ENCODE measurements around the gene ADRA2C.
"Not testable (repeated sequence)": the region's sequence is repeated elsewhere in the genome, so short reads cannot be mapped to it uniquely, and the experiment has no call there.

Gene ADRA2C

DNA sequence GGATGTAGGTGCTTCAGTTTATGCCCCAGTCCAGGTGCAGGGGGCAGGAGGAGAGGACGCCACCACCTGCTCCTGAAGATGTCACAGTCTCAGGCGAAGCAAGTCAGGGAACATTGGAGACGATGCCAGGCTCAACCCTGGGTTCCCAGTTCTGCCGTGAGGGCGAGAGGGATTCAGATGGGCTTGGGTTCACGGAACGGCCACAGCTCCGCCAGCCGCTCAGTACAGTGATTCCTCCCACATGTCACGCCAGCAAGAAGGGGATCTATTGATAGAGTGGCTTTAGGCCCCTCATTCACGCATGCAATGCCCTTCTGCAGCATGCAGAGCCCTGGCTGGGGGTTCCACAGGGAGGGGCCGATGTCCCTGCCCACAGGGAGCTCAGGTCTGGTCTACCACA lies 34.2 kb downstream of the ADRA2C start:
- no peak for DNase-seq

DNA sequence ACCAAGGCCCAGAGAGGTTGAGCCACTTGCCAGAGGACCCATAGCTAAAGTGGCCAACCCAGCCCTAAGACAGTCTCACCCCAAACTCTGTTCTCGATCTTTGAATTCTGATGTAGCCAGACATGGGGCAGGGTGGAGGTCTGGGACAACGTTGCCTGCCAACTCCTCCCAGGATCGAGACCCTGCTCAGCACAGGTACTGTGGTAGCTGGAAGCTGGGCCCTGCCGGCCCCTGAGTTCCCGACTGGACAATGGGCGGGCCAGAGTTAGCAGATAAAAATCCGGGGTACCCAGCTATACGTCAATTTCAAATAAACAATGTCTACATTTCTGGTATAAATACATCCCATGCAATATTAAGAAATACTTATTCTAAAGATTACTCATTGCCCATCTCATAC lies 35.3 kb downstream of the ADRA2C start:
- DNase-seq = no peak

DNA sequence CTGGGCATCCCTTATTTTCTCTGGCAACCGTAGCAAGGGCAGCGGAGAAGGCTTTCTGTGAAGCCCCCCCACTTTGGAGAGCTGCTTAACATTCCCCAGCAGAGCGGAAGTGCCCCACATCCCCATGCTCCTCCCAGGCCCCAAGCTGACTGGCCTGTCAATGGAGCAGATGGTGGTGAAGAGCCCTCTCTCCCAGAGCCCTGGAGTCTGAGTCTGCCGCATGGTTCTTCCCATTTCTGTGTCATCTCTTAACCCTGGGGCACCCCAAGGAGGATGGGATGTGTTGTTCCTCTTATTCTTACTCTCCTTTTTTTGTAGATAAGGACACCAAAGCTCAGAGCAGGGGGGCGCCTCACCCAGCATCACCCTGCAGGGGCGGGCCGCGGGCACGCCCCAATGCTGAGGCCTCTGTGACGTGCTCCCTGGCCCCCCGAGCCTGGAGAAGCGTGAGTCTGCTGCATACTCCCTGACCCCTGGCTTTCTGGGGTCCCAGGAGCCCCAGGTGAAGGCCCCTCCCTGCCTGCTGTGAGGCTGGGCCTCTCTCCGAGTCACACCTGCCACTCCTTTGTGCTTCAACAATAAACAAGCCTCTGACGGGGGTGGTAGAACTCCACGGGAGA lies 35.9 kb downstream of the ADRA2C start:
- DNase-seq = no peak

DNA sequence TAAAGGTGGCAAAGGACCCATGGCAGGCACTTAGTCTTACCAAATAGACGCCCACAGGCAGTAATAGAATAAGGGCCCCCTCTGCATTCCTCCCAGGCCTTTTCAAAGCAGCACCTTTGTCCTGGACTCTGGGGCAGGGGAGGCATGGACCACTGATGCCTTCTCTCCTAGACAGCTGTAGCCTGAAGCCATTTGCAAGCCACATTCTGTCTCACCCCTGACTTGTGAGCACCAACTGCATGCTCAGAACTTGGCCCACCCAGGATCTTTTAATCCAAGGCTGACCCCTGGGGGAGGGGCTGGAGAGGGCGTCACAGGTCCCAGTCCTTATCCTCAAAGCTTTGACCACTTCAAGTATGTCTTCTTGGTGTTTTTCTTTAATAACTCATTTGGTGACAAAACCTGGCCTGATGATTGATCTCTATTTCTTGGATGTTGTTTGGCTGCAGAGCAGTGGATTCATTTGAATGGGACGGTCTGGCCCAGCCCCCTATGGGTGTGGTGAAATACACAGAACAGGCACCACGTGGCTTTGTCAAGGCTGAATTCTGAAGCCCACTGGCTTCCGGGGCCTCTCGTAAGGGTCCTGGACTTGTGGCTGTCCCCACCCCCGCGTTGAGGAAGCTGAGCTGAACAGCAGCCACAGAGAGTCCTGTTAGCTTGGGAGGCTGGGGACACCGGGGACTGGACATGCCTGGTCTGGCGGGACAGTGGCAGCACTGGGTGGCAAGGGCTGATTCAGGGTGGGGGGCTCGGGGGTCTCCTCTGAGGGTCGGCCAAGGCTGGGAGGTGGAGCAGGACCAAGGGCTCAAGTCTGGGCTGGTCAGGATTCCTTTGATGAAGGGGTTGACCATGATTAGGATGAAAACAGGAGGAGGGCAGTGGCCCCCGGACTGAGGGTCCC lies 36.6 kb downstream of the ADRA2C start:
- no peak for DNase-seq

DNA sequence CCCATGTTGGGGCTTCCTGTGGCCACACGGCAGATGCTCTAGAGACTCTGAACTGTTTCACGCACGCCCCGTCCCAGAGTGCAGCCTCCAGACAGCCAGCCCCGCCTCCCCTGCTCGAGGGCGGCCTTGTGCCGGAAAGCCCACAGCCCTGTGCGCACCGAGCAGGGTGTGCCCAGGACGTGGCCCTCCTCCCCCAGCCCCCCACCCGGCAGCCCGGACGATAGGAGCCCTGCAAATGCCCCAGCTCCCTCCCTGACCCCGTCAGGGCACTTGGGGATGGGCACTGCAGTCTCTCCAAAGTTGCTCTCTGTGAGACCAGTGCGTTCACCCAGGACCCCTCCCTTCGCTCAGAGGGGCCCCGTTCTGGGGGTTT lies 37.3 kb downstream of the ADRA2C start:
- no peak for DNase-seq

DNA sequence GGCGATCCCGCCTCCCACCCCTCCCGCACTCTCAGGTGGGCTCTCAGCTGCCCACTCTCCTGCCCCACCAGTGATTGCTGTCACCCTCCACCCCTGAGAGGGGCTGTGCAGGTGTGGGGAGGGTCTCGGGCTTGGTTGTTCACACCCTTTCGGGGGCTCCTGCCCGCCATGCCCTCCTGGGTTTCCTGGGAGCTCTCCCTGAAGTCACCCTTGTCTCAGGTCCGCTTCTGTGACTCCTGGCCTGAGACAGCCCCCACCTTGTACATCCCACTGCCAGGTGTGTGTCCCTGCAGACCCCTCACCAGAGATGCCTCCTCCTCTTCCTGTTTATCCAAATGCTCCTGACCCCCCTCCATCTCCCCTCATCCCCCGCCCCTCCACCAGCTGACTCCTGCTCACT lies 37.8 kb downstream of the ADRA2C start:
- DNase-seq = no peak

DNA sequence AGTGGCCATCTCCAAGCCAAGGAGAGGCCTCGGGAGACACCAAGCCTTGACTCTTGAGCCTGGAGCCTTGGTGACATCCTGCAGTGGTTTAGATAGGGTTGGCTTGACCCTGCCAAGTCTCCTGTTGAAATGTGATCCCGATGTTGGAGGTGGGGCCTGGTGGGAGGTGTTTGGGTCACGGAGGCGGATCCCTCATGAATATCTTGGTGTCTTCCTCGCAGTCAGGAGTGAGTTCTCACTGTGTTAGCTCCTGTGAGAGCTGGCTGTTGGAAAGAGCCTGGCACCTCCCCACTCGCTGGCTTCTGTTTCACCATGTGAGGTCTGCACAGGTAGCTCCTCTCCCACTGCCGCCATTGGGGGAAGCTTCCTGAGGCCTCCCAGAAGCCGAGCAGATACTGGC lies 38.8 kb downstream of the ADRA2C start:
- no peak for DNase-seq

DNA sequence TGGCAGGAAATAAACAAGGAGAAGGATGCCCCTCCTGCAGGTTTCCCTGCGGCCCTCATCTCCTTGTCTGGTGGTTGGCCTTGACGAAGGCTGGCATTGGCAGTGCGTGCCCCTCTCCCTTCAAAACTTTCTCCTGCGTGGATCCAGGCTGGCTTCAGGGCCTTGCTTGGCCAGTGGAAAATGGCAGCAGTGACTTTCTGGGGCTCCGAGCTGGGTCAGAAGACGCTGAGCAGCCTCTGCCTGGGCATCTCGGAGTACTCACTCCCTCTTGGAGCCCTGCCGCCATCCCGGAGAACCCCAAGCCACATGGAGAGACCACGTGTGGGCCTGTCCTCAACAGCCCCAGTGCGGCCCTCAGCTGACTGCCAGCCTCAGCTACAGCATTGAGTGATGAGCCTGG lies 39.5 kb downstream of the ADRA2C start:
- DNase-seq = no peak

DNA sequence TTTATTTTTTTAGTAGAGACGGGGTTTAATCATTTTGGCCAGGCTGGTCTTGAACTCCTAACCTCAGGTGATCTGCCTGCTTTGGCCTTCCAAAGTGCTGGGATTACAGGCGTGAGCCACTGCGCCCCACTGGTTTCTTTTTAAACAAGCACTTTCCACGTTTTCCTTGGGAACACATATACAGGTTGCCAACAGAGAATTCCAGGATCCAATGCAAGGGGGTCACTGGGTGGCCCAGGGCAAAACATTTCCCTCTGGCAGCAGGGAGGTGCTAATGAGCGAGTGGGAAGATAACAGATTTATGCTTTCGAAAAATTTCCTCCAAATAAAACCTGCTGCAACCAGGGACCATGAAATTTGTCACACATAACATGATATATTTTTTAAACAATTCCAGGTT lies 41.1 kb downstream of the ADRA2C start:
- DNase-seq = no peak

DNA sequence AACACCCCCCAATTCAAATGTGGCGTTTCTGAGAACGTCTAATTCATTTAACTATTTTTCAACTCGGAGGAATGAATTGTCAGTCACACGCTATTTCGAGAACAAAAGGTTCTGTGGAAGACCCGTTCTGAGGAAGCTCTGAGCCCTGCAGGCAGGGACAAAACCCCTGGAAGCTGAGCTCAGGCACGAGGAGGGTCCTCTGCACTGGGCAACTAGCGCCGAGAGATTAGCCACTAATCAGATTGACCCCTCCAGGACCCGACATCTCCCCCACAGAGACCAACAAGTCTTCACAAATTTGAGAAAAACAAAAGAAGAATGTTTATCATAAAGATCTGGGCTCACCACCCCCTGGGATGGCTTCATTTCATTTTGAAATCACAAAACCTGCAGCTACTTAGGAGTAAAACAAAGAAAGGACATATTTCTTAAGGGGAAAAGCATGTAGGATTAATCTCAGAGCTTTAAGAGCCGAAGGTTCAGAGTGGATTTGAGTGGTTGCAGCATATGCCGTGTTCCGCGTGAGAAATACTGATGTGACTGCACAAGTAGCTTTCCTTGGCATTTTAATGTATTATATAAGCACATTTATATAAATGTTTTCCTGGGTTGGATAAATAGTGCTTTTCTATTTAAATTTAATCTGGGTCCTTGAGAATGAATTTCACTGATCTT lies 41.8 kb downstream of the ADRA2C start:
- no peak for DNase-seq

DNA sequence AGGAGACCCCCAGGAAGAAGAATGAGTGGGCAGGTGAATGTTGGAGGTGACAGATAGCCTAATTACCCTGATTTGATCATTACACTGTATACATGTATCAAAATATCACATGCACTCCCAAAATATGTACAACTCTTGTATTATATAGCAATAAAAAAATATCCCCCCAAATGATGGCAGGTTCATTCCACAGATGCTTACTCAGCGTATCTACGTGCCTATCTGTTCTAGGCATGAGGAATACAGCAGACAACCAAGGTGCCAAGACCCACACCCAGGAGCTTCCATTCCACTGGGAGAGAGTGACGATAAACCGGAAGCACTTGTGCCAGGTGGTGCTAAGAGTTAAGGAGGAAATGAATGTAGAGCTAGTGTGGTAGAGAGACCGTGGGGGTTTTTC lies 42.4 kb downstream of the ADRA2C start:
- DNase-seq = no peak

DNA sequence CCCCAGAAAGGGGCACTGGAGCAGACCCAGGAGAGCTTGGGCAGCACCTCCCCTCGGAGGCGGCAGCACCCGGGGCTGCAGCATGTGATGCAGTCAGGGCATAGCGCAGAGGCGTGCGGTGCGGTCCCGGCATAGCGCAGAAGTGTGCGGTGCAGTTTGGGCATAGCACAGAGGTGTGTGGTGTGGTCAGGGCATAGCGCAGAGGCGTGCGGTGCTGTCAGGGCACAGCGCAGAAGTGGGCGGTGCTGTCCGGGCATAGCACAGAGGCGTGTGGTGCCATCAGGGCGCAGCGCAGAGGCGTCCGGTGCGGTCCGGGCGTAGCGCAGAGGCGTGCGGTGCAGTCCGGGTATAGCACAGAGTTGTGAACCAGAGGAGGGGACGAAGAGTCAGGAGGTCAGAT lies 42.8 kb downstream of the ADRA2C start:
- DNase-seq = no peak

DNA sequence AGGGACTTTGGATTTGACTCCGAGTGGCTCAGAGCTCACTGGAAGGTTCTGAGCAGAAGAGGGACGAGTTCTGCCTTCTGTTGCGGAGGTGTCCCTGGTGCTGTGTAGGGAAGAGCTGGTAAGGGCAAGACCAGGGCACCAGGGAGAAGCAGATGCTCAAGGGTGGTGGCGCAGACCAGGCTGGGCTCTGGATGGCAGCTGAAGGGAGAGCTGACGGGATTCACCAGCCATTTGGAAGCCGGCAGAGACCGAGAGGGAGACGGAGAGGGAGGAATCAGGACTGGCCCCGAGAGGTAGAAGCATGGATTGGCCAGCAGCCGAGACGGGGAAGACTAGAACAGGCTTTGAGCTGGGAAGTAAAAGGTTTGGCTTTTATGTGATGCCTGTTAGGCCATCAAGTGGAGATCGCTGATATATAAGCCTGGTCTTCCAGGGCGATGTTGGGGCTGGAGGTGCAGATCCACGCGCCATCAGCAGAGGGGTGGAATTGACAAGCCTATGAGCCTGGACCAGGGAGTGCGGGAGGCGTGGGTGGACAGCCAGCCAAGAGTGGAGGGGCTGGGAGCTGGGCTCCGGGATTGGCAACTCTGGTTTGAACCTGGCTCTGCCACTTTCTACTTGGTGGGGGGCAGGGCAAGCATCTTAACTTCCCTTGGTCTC lies 43.4 kb downstream of the ADRA2C start:
- DNase-seq = no peak

DNA sequence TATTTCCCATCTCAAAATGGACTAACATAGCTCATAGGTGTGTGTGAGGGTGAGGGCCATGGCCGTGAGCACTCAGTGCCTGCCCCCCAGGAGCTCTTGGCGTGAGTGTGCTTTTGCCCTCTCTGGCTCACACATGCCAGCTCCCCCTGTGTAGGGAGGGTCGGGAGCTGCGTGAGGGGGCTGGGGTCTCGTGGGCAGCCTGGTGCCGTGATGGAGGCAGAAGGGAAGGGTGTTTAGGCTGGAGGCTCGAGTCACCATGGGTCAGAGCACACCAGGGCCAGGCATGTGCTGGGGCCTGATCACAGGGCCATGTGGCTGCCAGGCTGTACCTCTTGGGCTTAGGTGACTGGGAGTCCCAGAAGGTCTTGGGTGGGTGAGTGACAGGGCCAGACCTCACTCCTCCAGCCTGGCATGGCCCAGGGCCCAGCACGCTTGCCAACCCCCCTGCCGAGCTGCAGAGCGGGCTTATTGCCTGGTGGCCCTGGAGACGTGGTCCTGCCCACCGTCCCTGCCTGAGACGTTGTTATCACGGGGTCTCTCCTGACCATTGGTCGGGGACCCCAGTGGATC lies 44.0 kb downstream of the ADRA2C start:
- no peak for DNase-seq

DNA sequence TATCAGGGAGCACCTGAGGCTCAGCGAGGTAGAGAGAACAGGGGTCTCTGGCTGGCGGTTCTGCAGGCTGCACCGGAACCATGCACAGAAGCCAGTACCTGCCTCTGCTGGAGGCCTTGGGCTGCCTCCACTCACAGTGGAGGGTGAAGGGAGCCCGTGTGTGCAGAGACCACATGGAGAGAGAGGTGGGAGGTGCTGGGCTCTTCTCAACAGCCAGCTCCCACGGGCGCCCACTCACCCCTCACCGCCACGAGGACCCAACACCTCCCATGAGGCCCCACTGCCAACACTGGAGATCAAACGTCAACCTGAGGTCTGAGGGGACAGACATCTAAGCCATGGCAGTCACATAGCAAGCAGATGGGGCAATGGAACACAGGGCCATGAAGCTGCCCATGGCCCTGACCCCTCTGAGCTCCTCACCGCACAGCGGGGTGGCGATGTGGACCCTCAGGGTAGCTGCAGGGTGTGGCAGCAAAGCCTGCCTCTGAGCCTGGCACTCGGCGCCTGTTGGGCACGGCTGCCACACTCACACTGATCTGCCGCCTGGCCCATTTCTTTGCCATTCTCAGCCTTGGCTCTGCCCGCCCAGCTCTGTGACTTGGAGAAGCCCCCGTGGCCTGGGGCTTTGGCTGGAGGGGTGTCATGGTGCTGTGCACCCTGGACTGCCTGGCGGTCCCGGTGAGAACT lies 44.8 kb downstream of the ADRA2C start:
- DNase-seq = no peak

DNA sequence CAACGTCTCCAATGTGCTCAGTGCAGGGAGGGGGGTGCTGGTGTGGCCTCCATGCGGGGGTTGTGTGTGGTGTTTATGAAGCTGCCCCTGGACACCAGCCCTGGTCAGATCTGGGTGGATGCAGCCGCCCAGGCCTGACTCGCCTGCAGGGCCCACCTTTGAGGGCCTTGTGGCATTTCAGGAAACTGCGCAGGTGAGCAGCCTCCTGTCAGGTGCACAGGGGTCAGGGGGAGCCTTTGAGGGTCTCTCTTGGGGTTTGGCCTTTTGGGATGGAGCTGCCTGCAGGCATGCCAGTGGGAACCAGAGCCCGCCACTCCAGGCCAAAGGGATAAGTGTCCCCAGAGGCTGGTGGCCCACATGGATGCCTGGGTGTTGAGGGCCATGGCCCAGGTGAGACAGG lies 45.4 kb downstream of the ADRA2C start:
- no peak for DNase-seq

DNA sequence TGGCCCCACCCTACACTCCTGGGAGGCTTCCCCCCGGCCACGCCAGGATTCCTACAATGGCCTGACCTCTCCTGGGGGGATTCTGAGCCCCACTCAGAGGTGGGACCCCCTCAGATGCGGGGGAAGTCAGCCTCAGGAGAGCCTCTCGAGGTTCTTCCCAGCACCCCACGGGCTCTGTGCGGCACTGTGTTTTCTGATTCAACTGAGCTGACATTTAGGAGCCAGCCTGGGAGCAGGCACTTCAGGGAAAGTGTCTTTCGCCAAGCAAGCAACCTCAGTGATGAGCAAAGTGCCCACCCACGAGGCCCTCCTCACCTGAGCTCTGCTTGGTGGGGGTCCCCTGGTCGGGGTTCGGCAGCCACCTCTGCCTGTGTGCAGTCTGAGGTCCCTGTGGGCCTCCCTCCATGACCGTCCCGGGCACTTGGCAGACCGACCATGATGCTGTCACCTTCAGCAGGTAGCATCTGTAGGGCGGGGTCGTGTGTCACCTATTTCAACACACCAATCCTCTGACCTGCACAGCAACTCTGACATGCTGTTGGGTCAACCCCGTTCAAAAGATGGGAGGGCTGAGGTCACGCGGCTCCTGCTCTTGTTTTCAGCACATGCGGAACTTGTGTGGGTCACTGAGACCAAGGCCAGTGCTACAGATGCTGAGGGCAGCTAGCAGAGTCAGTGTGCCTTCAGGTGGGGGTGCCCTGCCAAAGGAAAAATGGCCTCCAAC lies 46.2 kb downstream of the ADRA2C start:
- DNase-seq = no peak

DNA sequence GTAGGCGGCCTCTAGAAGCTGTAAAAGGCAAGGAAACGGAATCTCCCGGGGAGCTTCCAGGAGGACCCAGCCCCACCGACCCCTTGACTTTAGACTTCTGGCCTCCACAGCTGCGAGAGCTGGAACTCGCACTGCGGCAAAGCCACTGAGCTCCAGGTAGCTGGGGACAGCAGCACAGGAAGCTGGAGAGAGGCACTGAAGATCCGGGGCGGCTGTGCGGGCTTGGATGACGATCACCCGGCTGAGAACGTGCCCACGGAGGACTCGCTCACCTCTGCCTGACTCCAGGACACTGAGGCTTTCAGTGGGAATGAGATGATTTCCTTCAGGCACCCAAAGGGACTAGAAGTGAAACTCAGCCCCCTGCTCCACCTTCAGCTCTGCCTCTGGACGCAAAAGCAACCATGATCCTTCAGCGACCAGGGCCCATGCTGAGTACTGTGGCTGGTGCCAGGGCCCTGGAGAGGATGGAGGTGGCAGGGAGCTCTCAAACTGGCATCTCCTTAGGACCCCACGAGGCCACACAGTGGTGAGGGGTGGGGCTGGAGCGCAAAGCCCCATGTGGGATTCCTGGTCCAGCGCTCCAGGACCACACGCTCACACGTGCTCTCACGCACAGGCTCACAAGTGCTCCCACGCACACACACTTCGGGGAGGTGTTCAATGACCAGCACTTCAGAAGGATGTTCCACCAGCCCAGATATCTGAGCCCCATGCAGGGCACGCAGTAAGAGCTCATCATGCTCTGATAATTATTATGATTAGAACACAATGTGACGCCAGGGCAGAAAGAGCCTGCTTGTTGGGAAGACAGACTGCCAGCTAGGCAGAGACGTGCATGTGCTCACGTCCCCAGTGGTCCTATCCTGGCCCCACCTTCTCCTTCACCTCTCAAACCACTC lies 47.2 kb downstream of the ADRA2C start:
- no peak for DNase-seq

DNA sequence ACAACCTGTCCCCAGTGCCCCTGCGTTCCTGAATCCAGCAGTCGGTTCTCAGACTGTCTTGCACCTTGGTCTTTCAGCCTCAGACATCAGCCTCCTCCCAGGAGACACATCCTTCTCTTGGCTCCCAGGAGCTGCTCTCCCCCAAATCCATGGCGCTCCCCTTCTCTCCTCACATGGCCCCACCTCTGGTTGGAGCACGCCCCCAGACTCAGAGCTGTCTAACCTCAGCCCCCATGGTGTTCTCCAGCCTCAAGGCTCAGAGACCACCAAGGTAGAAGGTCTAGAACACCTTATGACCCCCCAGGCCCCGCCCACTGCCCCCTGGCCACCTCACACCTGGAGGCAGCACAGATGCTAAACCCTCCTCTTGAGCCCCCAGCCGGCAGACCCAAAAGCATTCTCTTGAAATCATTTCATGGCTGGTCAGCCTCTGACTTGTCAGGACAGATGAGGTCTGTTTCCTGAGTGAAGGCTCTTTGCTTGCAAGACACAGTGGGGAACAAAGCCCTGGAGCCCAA lies 47.9 kb downstream of the ADRA2C start:
- no peak for DNase-seq

DNA sequence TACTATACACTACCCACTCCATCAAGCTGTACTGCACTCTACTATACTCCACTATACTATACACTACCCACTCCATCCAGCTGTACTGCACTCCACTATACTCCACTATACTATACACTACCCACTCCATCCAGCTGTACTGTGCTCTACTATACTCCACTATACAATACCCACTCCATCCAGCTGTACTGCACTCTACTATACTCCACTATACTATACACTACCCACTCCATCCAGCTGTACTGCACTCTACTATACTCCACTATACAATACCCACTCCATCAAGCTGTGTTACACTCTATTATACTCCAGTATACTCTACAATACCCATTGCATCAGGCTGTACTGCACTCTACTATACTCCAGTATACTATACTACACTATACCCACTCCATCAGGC lies 48.7 kb downstream of the ADRA2C start:
- DNase-seq = not testable (repeated sequence)

Data from activated T-cell treated with anti-CD3 and anti-CD28 coated beads, Interleukin-2, amount 50 U/mL, for 1 hour (primary cell).